ENCODE measurements around the gene KLK13. TPM values are rescaled to one million over a fixed set of nuclear protein-coding genes. Genes with fewer than 3 reads are reported as not detected.

Gene KLK13
- total RNA-seq, 1 donor from 2014 or later: not detected

DNA sequence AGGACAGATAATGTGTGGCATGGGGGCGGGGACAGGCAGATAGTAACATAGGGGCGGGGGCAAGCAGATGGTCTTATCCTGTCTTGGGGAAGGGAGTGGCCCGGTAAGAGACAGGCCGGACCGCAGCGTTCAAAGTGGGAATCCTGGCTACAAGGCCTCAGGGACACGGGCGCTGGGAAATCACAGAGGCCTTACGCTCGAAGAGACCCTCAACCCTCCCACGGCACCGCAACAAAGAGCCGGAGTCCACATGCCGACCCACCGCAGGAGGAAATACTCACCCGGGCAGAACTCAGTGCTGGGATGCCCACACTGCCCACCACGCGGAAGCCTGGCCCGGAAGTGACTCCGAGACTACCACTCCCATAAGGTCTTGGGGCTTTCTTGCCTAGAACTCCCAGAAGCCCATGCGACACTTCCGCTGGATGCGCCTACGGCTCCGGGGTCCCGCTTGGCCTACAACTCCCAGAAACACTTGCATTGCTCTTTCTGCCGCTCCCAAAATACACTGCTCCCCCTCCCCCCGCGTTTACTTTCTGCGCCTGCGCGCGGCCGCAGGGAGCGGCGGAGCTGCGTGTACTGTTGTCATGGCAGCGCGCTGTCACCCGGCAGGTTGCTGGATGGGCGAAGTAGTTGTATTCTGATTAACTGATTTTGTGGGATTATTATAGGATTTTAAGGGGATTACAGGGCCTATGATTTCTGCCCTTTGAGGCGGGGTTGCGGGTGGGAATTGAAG lies 43.3 kb upstream of the KLK13 start, which contains the start of gene CTU1:
Gene CTU1 (minus strand): TSS at position 344 of the 739 bp plus-strand sequence. CDS start 3,840 bp downstream, outside the sequence.
- Histone ChIP-seq H3K27me3 (no peaks in the 10 kb centered on the region), H3K4me3 (peak within 1 kb of the TSS; percentile 82), H3K36me3 (peaks cover 6% of the 10 kb centered on the region), H3K4me1 (peaks cover 16% of the 10 kb centered on the region), H3K9me3 (no peaks in the 10 kb centered on the region), H3K27ac (peak within 1 kb of the TSS; percentile 80)
- peak; percentile 98 for ATAC-seq
- no peak for TF ChIP-seq CTCF (IDR thresholded peaks at IDR 0.05)
- DNase-seq: peak; percentile 99
- intact Hi-C loops (cut with DNase I): no loop called here

GRCh38 chr19:51107406-51108065 lies 42.6 kb upstream of the KLK13 start:
- Histone ChIP-seq H3K36me3 (peaks cover 13% of the 10 kb centered on the region), H3K27me3 (no peaks in the 10 kb centered on the region), H3K9me3 (no peaks in the 10 kb centered on the region), H3K4me1 (peaks cover 16% of the 10 kb centered on the region), H3K27ac (peak overlapping the region; percentile 80), H3K4me3 (peak overlapping the region; percentile 82)
- intact Hi-C loops (cut with DNase I): no loop called here
- DNase-seq (no peak), ATAC-seq (peak; percentile 2)
- no peak for TF ChIP-seq CTCF (IDR thresholded peaks at IDR 0.05)

- Histone ChIP-seq H3K27me3 (no peaks in the 10 kb centered on the region), H3K4me3 (no peak overlapping the region), H3K9me3 (no peaks in the 10 kb centered on the region), H3K36me3 (peaks cover 33% of the 10 kb centered on the region), H3K4me1 (peaks cover 14% of the 10 kb centered on the region), H3K27ac (no peak overlapping the region)
- intact Hi-C loops (cut with DNase I): no loop called here
- TF ChIP-seq CTCF (IDR thresholded peaks at IDR 0.05): no peak
- DNase-seq (no peak), ATAC-seq (no peak)
Measured at GRCh38 chr19:51103926-51104341, 39.0 kb upstream of the KLK13 start.

- ATAC-seq: no peak
Measured at GRCh38 chr19:51102991-51103390, 38.1 kb upstream of the KLK13 start.

More at GRCh38 chr19:51102991-51103390, 38.1 kb upstream of the KLK13 start:
- Histone ChIP-seq H3K4me1 (peaks cover 12% of the 10 kb centered on the region), H3K4me3 (no peak overlapping the region), H3K27ac (no peak overlapping the region), H3K9me3 (no peaks in the 10 kb centered on the region), H3K27me3 (no peaks in the 10 kb centered on the region), H3K36me3 (peaks cover 33% of the 10 kb centered on the region)
- intact Hi-C loops (cut with DNase I): no loop called here
- TF ChIP-seq CTCF (IDR thresholded peaks at IDR 0.05): no peak
- DNase-seq: no peak
